Keratinocyte (primary cell): ENCODE measurements around the gene FANCC. TPM values are rescaled to one million over a fixed set of nuclear protein-coding genes. Genes with fewer than 3 reads are reported as not detected.

ENCODE experiments used
- DNase-seq: peaks from one replicate; pipeline ENCODE4 v3.0.0-alpha.2; 2011; ENCODE audit warnings: low read depth, missing footprints, low spot score
- FAIRE-seq: peaks from 2 replicates; lab custom pipeline; 2011; peaks lifted over from hg19 to GRCh38; lab: Jason Lieb, UNC
- H2AFZ ChIP-seq: 2 replicates; pipeline ENCODE4 v1.6.0; 2012; ENCODE audit warnings: low read length, control low read depth, inconsistent platforms; ENCODE audit not compliant: control insufficient read depth
- H3K27ac ChIP-seq: 2 replicates; pipeline ENCODE4 v1.5.1; 2011; ENCODE audit warnings: low read length; ENCODE audit not compliant: control insufficient read depth, insufficient read depth
- H3K27me3 ChIP-seq: 3 replicates; pipeline ENCODE4 v1.6.0; 2011; ENCODE audit warnings: low read length; ENCODE audit not compliant: control insufficient read depth, insufficient read depth; ENCODE audit errors: extremely low read depth
- H3K36me3 ChIP-seq, 2 experiments: 2 replicates in 1 of 2; 3 replicates in 1 of 2; pipeline ENCODE4 v1.5.1; 2011; ENCODE audit warnings: low read length in 2 of 2, mild to moderate bottlenecking in 1 of 2; ENCODE audit not compliant: control insufficient read depth in 2 of 2, insufficient read depth in 2 of 2; ENCODE audit errors: extremely low read depth in 1 of 2
- H3K4me1 ChIP-seq: 3 replicates; pipeline ENCODE4 v1.5.1; 2011; ENCODE audit warnings: low read length; ENCODE audit not compliant: control insufficient read depth, insufficient read depth; ENCODE audit errors: extremely low read depth
- H3K4me2 ChIP-seq: 3 replicates; pipeline ENCODE4 v1.6.0; 2011; ENCODE audit warnings: low read depth, low read length; ENCODE audit not compliant: control insufficient read depth, insufficient read depth; ENCODE audit errors: extremely low read depth
- H3K4me3 ChIP-seq, 3 experiments: fragments of 200-600 bp in 1 of 3; sonication (generic) in 1 of 3; 2 replicates in 2 of 3; 3 replicates in 1 of 3; pipeline ENCODE4 v1.5.1; 2011 to 2016; ENCODE audit warnings: low read length in 3 of 3, mild to moderate bottlenecking in 3 of 3, control low read depth in 2 of 3, inconsistent platforms in 1 of 3, low read depth in 1 of 3, mixed read lengths in 1 of 3, mixed run types in 1 of 3, moderate library complexity in 1 of 3; ENCODE audit not compliant: control insufficient read depth in 2 of 3, insufficient read depth in 2 of 3; ENCODE audit errors: extremely low read depth in 1 of 3
- H3K79me2 ChIP-seq: 2 replicates; pipeline ENCODE4 v1.6.0; 2012; ENCODE audit warnings: low read length; ENCODE audit not compliant: control insufficient read depth, insufficient read depth
- H3K9ac ChIP-seq: 3 replicates; pipeline ENCODE4 v1.6.0; 2011; ENCODE audit warnings: low read length; ENCODE audit not compliant: control insufficient read depth, insufficient read depth; ENCODE audit errors: extremely low read depth
- H3K9me1 ChIP-seq: 3 replicates; pipeline ENCODE4 v1.6.0; 2011; ENCODE audit warnings: low read length; ENCODE audit not compliant: control insufficient read depth, insufficient read depth; ENCODE audit errors: extremely low read depth
- H3K9me3 ChIP-seq: 2 replicates; pipeline ENCODE4 v1.5.1; 2012; ENCODE audit warnings: low read depth, low read length; ENCODE audit not compliant: control insufficient read depth
- H4K20me1 ChIP-seq: 3 replicates; pipeline ENCODE4 v1.6.0; 2011; ENCODE audit warnings: low read length; ENCODE audit not compliant: control insufficient read depth, insufficient read depth; ENCODE audit errors: extremely low read depth
- CTCF ChIP-seq, 3 experiments: IDR thresholded peaks in 1 of 3; conservative IDR thresholded peaks in 1 of 3; optimal IDR thresholded peaks in 1 of 3; 2 replicates in 2 of 3; 3 replicates in 1 of 3; pipeline versions ENCODE3 to v1.5.1; 2011; ENCODE audit warnings: low read length in 3 of 3, mild to moderate bottlenecking in 3 of 3, moderate library complexity in 2 of 3, control low read depth in 1 of 3, inconsistent platforms in 1 of 3; ENCODE audit not compliant: insufficient read depth in 2 of 3; ENCODE audit errors: extremely low read depth in 1 of 3
- EZH2 ChIP-seq: IDR thresholded peaks from one replicate; pipeline ENCODE4 v1.6.1; 2012; ENCODE audit warnings: inconsistent platforms, mild to moderate bottlenecking, low read length, moderate library complexity
- dilution Hi-C: fragments of 300-500 bp; cut with MboI; formaldehyde crosslinking; loops from one replicate; pipeline ENCODE4 v1.7.0; 2020; ENCODE audit warnings: low sequenced_read_pairs; ENCODE audit not compliant: extremely low pct_ligation_motif_present
- polyA plus RNA-seq, 5 experiments: library from polyadenylated mRNA; depleted of rRNA in 3 of 5; stranded (reverse) in 3 of 5; stranded (forward) in 1 of 5; unstranded in 1 of 5; fragments of >200 nt; gene quantifications; 1 replicate in 1 of 5; 2 replicates in 3 of 5; 3 replicates in 1 of 5; pipeline versions ENCODE4 v1.2.1 to v1.2.3, GENCODE V29; 2011 to 2012; ENCODE audit warnings: missing spikeins in 2 of 5, low read depth in 1 of 5, low replicate concordance in 1 of 5

FANCC gene
- polyA plus RNA-seq, 1 donor (not counting 4 experiments of a cell fraction or from before 2014, with no cell fraction given), result 8.3 TPM

DNA sequence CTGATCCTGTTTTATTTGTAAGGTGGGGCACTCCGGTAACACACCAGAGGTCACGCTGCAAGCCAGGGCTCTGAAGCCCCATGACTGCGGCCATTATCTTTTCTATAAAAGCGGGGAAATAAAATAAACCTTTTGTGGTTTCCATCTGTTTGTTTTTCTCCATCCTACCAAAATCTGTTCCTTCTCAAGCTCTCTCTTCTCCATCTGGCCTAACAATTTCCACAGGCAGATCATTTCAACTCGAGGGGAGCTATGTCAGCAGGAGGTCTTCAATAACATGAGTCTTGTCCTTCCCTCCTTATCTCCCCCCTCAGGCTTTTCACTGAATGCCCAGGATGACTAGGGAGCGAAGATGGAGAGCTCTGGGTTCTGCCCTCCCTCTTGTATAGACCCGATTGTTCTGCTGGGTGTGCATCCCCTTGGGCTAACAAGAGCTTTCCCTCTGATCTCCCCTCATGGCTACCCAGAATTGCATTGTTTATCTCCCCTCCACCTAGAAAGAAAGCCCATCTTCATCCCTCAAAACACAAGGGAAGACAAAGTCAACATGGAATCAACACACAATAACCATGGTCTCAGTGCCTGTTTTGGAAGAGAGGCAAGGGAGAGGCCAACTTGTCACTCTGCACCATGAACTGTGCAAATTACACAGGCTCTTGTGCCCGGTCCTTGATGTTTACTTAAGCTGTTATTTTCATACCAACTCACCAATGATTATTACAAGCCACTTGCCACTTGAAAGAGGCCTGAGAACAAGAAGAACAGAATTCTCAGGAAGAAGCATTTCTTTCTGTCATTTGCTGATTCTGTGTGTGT is 187.8 kb downstream of the FANCC start:
- Histone ChIP-seq H3K79me2 (no peaks in the 10 kb centered on the region), H3K4me1 (peaks cover 14% of the 10 kb centered on the region), H3K9me1 (no peaks in the 10 kb centered on the region), H3K4me2 (no peak overlapping the region), H3K27me3 (no peaks in the 10 kb centered on the region), H2AFZ (no peak overlapping the region), H3K9me3 (no peaks in the 10 kb centered on the region), H3K4me3 (no peak overlapping the region), H4K20me1 (no peaks in the 10 kb centered on the region), H3K9ac (no peak overlapping the region), H3K36me3 (no peaks in the 10 kb centered on the region), H3K27ac (no peak overlapping the region)
- no peak for TF ChIP-seq EZH2
- no peak for TF ChIP-seq CTCF (optimal IDR thresholded peaks at IDR 0.05 in 1 of 3, IDR thresholded peaks at IDR 0.05 in 1 of 3, conservative IDR thresholded peaks at IDR 0.05 in 1 of 3; ENCODE audit: extremely low read depth in 1 of 3, insufficient read depth in 2 of 3, low read length in 3 of 3)
- DNase-seq (no peak), FAIRE-seq (no peak)
- dilution Hi-C loops, result no loop called here

DNA sequence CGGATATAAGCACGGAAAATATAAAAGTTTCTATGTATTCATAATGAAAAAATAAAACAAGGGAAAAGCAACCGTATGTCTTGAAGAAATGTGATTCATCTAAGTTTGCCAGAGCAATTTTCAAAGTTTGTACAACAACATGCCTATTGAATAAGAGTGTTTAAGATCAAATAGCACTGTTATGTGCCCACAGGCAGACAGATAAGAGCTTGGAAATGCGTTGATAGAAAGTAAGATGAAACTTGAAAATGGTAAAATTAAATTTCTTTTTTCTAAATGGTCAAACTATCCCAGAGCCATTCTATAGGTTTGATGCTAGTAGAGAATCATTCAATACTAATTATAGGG is 189.4 kb downstream of the FANCC start:
- H3K9ac ChIP-seq, result no peak overlapping the region
- no peaks in the 10 kb centered on the region for H3K36me3 ChIP-seq
- H3K27me3 ChIP-seq, result no peaks in the 10 kb centered on the region
- FAIRE-seq (no peak), DNase-seq (no peak)
- dilution Hi-C loops, result no loop called here
- H3K27ac ChIP-seq, result no peak overlapping the region
- H3K9me3 ChIP-seq, result no peaks in the 10 kb centered on the region
- no peaks in the 10 kb centered on the region for H4K20me1 ChIP-seq
- TF ChIP-seq CTCF (optimal IDR thresholded peaks at IDR 0.05 in 1 of 3, IDR thresholded peaks at IDR 0.05 in 1 of 3, conservative IDR thresholded peaks at IDR 0.05 in 1 of 3; ENCODE audit: extremely low read depth in 1 of 3, insufficient read depth in 2 of 3, low read length in 3 of 3) (no peak), EZH2 (no peak)
- H3K4me2 ChIP-seq, result no peak overlapping the region
- H2AFZ ChIP-seq, result no peak overlapping the region
- H3K4me1 ChIP-seq, result peaks cover 16% of the 10 kb centered on the region
- H3K79me2 ChIP-seq, result no peaks in the 10 kb centered on the region
- no peak overlapping the region for H3K4me3 ChIP-seq
- H3K9me1 ChIP-seq, result no peaks in the 10 kb centered on the region
